Bone marrow (tissue), 2 donors: ENCODE results near the gene TCEA2.

Experiments
- DNase-seq, 2 donors: peaks; one replicate each; lab custom pipeline; 2025; lab: John Stamatoyannopoulos, UW

TCEA2 gene

GRCh38 chr20:64065062-64065973 lies 2.3 kb downstream of the TCEA2 start:
- no peak for DNase-seq

- no peak for DNase-seq
Measured at GRCh38 chr20:64065974-64066343, 3.0 kb downstream of the TCEA2 start.

- DNase-seq, result no peak
Measured at GRCh38 chr20:64067005-64067632, 4.1 kb downstream of the TCEA2 start.

- DNase-seq, result no peak
Measured at GRCh38 chr20:64067733-64068307, 4.8 kb downstream of the TCEA2 start.

- DNase-seq, result no peak
Measured at GRCh38 chr20:64068386-64069208, 5.6 kb downstream of the TCEA2 start.

GRCh38 chr20:64069209-64069613 lies 6.2 kb downstream of the TCEA2 start:
- no peak for DNase-seq

GRCh38 chr20:64069614-64070243 lies 6.7 kb downstream of the TCEA2 start:
- DNase-seq, result no peak

- no peak for DNase-seq
Measured at GRCh38 chr20:64070244-64070993, 7.4 kb downstream of the TCEA2 start.

GRCh38 chr20:64071341-64072332 lies 8.6 kb downstream of the TCEA2 start:
- DNase-seq, result no peak

- DNase-seq, result no peak
Measured at GRCh38 chr20:64072498-64073063, 9.6 kb downstream of the TCEA2 start.

- no peak for DNase-seq
Measured at GRCh38 chr20:64073476-64074183, 10.6 kb downstream of the TCEA2 start.

GRCh38 chr20:64074184-64074789 lies 11.3 kb downstream of the TCEA2 start:
- DNase-seq, result no peak

GRCh38 chr20:64074963-64075362 lies 12.0 kb downstream of the TCEA2 start:
- no peak for DNase-seq

- no peak for DNase-seq
Measured at GRCh38 chr20:64075556-64075955, 12.6 kb downstream of the TCEA2 start.

- no peak for DNase-seq
Measured at GRCh38 chr20:64076061-64076997, 13.3 kb downstream of the TCEA2 start.

GRCh38 chr20:64077094-64077493 lies 14.1 kb downstream of the TCEA2 start:
- peak; percentile 17 to 81 for DNase-seq

- no peak for DNase-seq
Measured at GRCh38 chr20:64077541-64077875, 14.5 kb downstream of the TCEA2 start.
